AG04450 (cell line): ENCODE measurements around the gene MZF1. TPM values are rescaled to one million over a fixed set of nuclear protein-coding genes. Genes with fewer than 3 reads are reported as not detected.

Experiments used
- CTCF ChIA-PET: fragments of 300-600, 350-600 bp; formaldehyde crosslinking; extraction: SDS; loops from one replicate; lab custom pipeline; 2022; ENCODE audit warnings: antibody characterized with exemption, inconsistent platforms; lab: Charles Lee
- POLR2A ChIA-PET: fragments of 350-600 bp; formaldehyde crosslinking; extraction: SDS; loops from one replicate; lab custom pipeline; 2021; ENCODE audit warnings: antibody characterized with exemption, inconsistent platforms; lab: Yijun Ruan, JAX
- DNase-seq: peaks from one replicate; pipeline ENCODE4 v3.0.0-alpha.2; 2011; ENCODE audit warnings: low read depth, low spot score
- H3K27ac ChIP-seq: one replicate; pipeline ENCODE4 v1.5.1; 2012; ENCODE audit warnings: low read depth, low read length, control low read depth
- H3K27me3 ChIP-seq: one replicate; pipeline ENCODE4 v1.6.0; 2012; ENCODE audit warnings: low read length; ENCODE audit not compliant: control insufficient read depth, insufficient read depth
- H3K4me3 ChIP-seq: 2 replicates; pipeline ENCODE4 v1.5.1; 2011; ENCODE audit warnings: mild to moderate bottlenecking, low read depth, low read length, control low read depth
- H3K9me3 ChIP-seq: 2 replicates; pipeline ENCODE4 v1.5.1; 2012; ENCODE audit warnings: low read length; ENCODE audit not compliant: control insufficient read depth, insufficient read depth
- CTCF ChIP-seq: IDR thresholded peaks from 2 replicates; pipeline ENCODE4 v1.5.1; 2011; ENCODE audit warnings: low read depth, low read length, control low read depth, inconsistent platforms
- polyA plus RNA-seq: library from polyadenylated mRNA; depleted of rRNA; stranded (reverse); fragments of >200 nt; gene quantifications from 2 replicates; pipeline ENCODE4 v1.2.3, GENCODE V29; 2011

Gene MZF1
- polyA plus RNA-seq, 1 experiment: 5.5 TPM

GRCh38 chr19:58536852-58537798 lies 36.0 kb downstream of the MZF1 start:
- ChIA-PET CTCF (interaction anchor here (0.7 to 1.0 kb wide), 2 partner anchors 18 to 48 kb away, joined by 4 to 5 read pairs; partner anchors contain the start of gene ZBTB45), POLR2A (no interaction called here)
- no peak overlapping the region for H3K27ac ChIP-seq
- H3K9me3 ChIP-seq: no peaks in the 10 kb centered on the region; the same call in 1 of the 2 replicates
- TF ChIP-seq CTCF: no peak
- peaks cover 28% of the 10 kb centered on the region for H3K27me3 ChIP-seq
- H3K4me3 ChIP-seq: no peak overlapping the region
- no peak for DNase-seq

- DNase-seq: no peak
- Histone ChIP-seq H3K4me3 (no peak overlapping the region), H3K27me3 (peaks cover 41% of the 10 kb centered on the region), H3K27ac (no peak overlapping the region), H3K9me3 (no peaks in the 10 kb centered on the region; the same call in 1 of the 2 replicates)
- ChIA-PET CTCF (interaction anchor here (2.8 kb wide), 1 partner anchor 16 kb away, joined by 13 read pairs; the partner anchor contains the start of gene ZBTB45), POLR2A (no interaction called here)
- no peak for TF ChIP-seq CTCF
These were observed 37.3 kb downstream of the MZF1 start for GRCh38 chr19:58535857-58536256.

- H3K4me3 ChIP-seq: no peak overlapping the region
- TF ChIP-seq CTCF: no peak
- ChIA-PET CTCF (interaction anchor here (1.0 to 1.7 kb wide), 2 partner anchors 12 to 17 kb away, joined by 3 to 7 read pairs; partner anchors contain the start of gene ZBTB45), POLR2A (no interaction called here)
- H3K9me3 ChIP-seq: no peaks in the 10 kb centered on the region
- no peak overlapping the region for H3K27ac ChIP-seq
- H3K27me3 ChIP-seq: peaks cover 20% of the 10 kb centered on the region
- DNase-seq: no peak
These were observed 41.9 kb downstream of the MZF1 start for GRCh38 chr19:58531034-58531840.

- TF ChIP-seq CTCF: no peak
- no peak overlapping the region for H3K4me3 ChIP-seq
- ChIA-PET POLR2A (no interaction called here), CTCF (no interaction called here)
- H3K27me3 ChIP-seq: peaks cover 20% of the 10 kb centered on the region
- no peaks in the 10 kb centered on the region for H3K9me3 ChIP-seq
- no peak for DNase-seq
- no peak overlapping the region for H3K27ac ChIP-seq
These were observed 43.7 kb downstream of the MZF1 start for GRCh38 chr19:58529405-58529804.
